Esophagus squamous epithelium (tissue), 4 donors: ENCODE data around the gene MYH7B.

ENCODE experiments used
- POLR2A ChIP-seq, 4 donors: fragments of 450-650 bp; IDR thresholded peaks; one replicate each; pipeline ENCODE4 v1.6.1; 2017; ENCODE audit warnings: antibody characterized with exemption in 4 of 4, mild to moderate bottlenecking in 4 of 4, moderate library complexity in 3 of 4
- TF ChIP-seq, protein P1 (sequence below), 6 experiments: fragments of 450-650 bp in 4 of 6; fragments of 200-600 bp in 2 of 6; sonication (generic) in 2 of 6; IDR thresholded peaks; one replicate each; pipeline ENCODE4 v1.5.1; 2016 to 2019; ENCODE audit warnings: antibody characterized with exemption in 6 of 6, mild to moderate bottlenecking in 4 of 6, moderate library complexity in 4 of 6

GRCh38 chr20:35004051-35004725 is 48.5 kb downstream of the MYH7B start:
- TF ChIP-seq, protein P1, sequence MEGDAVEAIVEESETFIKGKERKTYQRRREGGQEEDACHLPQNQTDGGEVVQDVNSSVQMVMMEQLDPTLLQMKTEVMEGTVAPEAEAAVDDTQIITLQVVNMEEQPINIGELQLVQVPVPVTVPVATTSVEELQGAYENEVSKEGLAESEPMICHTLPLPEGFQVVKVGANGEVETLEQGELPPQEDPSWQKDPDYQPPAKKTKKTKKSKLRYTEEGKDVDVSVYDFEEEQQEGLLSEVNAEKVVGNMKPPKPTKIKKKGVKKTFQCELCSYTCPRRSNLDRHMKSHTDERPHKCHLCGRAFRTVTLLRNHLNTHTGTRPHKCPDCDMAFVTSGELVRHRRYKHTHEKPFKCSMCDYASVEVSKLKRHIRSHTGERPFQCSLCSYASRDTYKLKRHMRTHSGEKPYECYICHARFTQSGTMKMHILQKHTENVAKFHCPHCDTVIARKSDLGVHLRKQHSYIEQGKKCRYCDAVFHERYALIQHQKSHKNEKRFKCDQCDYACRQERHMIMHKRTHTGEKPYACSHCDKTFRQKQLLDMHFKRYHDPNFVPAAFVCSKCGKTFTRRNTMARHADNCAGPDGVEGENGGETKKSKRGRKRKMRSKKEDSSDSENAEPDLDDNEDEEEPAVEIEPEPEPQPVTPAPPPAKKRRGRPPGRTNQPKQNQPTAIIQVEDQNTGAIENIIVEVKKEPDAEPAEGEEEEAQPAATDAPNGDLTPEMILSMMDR (IDR thresholded peaks at IDR 0.05) = no peak
- TF ChIP-seq POLR2A (IDR thresholded peaks at IDR 0.05) = no peak
